Measurements from ENCODE around the gene SPRY2. TPM values are rescaled to one million over a fixed set of nuclear protein-coding genes. Genes with fewer than 3 reads are reported as not detected.

Gene SPRY2, protein sequence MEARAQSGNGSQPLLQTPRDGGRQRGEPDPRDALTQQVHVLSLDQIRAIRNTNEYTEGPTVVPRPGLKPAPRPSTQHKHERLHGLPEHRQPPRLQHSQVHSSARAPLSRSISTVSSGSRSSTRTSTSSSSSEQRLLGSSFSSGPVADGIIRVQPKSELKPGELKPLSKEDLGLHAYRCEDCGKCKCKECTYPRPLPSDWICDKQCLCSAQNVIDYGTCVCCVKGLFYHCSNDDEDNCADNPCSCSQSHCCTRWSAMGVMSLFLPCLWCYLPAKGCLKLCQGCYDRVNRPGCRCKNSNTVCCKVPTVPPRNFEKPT
- 45.4 and 48.2 TPM in 2 replicates for total RNA-seq
- polyA plus RNA-seq = 69.4 and 74.6 TPM in 2 replicates

DNA sequence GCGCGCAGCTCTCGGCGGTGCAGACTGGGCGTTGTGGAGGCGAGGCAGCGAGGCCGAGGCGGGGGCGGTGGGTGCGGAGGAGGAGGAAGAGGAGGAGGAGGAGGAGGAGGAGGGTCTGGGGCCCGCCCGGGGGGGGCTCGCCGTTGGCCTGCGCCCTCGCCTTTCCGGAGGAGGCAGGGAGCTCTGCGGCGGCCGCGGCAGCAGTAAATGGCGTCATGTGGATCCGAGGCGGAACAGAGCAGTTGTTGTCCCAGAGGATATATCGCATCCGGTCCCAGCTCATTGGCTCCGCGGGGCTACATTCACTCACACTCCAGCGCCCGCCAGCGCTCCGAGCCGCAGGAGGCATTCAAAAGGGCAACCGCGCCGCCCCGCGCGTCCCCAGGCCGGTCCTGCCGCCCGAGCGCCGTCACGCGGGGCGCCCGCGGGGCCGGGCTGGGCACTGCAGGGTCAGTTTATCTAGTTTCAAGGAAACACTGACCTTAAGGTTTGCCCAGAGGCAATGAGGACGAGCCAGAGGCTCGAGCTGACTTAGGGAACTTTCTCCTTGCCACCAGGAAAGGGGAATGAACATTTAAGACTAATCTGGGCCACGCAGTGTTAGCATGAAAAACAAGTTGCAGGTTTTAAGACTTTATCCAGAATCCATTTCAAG is at the start of gene SPRY2:
Gene SPRY2, minus strand, starts transcription at position 26 of the 655 bp plus-strand sequence. CDS start 3,421 bp downstream, outside the sequence.
- Histone ChIP-seq H2AFZ (peak within 1 kb of the TSS; percentile 81), H3K36me3 (replicated peaks; ENCODE audit: insufficient read depth, low read depth) (no peaks in the 10 kb centered on the region), H3K4me2 (peak within 1 kb of the TSS; percentile 95), H3K4me3 (peak within 1 kb of the TSS; percentile 98), H3K4me1 (ENCODE audit: insufficient read depth) (peaks cover 10% of the 10 kb centered on the region), H3K27ac (peak within 1 kb of the TSS; percentile 97), H3K27me3 (no peaks in the 10 kb centered on the region), H3K79me2 (peaks cover 45% of the 10 kb centered on the region), H3K9me2 (replicated peaks; ENCODE audit: insufficient read depth) (no peaks in the 10 kb centered on the region), H3K9me3 (ENCODE audit: low read depth) (no peaks in the 10 kb centered on the region), H4K20me1 (ENCODE audit: insufficient read depth, poor library complexity, severe bottlenecking) (peaks cover 40% of the 10 kb centered on the region)
- TF ChIP-seq, protein P1, sequence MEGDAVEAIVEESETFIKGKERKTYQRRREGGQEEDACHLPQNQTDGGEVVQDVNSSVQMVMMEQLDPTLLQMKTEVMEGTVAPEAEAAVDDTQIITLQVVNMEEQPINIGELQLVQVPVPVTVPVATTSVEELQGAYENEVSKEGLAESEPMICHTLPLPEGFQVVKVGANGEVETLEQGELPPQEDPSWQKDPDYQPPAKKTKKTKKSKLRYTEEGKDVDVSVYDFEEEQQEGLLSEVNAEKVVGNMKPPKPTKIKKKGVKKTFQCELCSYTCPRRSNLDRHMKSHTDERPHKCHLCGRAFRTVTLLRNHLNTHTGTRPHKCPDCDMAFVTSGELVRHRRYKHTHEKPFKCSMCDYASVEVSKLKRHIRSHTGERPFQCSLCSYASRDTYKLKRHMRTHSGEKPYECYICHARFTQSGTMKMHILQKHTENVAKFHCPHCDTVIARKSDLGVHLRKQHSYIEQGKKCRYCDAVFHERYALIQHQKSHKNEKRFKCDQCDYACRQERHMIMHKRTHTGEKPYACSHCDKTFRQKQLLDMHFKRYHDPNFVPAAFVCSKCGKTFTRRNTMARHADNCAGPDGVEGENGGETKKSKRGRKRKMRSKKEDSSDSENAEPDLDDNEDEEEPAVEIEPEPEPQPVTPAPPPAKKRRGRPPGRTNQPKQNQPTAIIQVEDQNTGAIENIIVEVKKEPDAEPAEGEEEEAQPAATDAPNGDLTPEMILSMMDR (IDR thresholded peaks at IDR 0.05; ENCODE audit: poor library complexity) = peak; percentile 19
- no peak for TF ChIP-seq EZH2 (IDR thresholded peaks at IDR 0.05; ENCODE audit: borderline replicate concordance)
- DNase-seq (ENCODE audit: low spot score) = peak; percentile 97
- 0% methylated on average over 36 of the region's 54 CpGs for WGBS (ENCODE audit: low lambda C conversion rate, missing lambda C conversion rate)

GRCh38 chr13:80390338-80390737 is 49.4 kb upstream of the SPRY2 start:
- DNase-seq (ENCODE audit: low spot score) = no peak
- Histone ChIP-seq H3K9me3 (ENCODE audit: low read depth) (peaks cover 6% of the 10 kb centered on the region), H3K36me3 (replicated peaks; ENCODE audit: insufficient read depth, low read depth) (no peaks in the 10 kb centered on the region), H3K4me3 (no peak overlapping the region), H3K27me3 (no peaks in the 10 kb centered on the region), H3K9me2 (replicated peaks; ENCODE audit: insufficient read depth) (no peaks in the 10 kb centered on the region), H4K20me1 (ENCODE audit: insufficient read depth, poor library complexity, severe bottlenecking) (no peaks in the 10 kb centered on the region), H3K27ac (no peak overlapping the region), H2AFZ (no peak overlapping the region), H3K79me2 (no peaks in the 10 kb centered on the region), H3K4me1 (ENCODE audit: insufficient read depth) (peaks cover 12% of the 10 kb centered on the region), H3K4me2 (no peak overlapping the region)
- 90% methylated on average over 1 of the region's 1 CpG for whole genome bisulfite sequencing (ENCODE audit: low lambda C conversion rate, missing lambda C conversion rate)
- TF ChIP-seq EZH2phosphoT487 (IDR thresholded peaks at IDR 0.05; ENCODE audit: low read depth, severe bottlenecking, unreplicated experiment) (no peak), EZH2 (IDR thresholded peaks at IDR 0.05; ENCODE audit: borderline replicate concordance) (no peak)
- TF ChIP-seq, protein P1 (IDR thresholded peaks at IDR 0.05; ENCODE audit: poor library complexity) = no peak

DNA sequence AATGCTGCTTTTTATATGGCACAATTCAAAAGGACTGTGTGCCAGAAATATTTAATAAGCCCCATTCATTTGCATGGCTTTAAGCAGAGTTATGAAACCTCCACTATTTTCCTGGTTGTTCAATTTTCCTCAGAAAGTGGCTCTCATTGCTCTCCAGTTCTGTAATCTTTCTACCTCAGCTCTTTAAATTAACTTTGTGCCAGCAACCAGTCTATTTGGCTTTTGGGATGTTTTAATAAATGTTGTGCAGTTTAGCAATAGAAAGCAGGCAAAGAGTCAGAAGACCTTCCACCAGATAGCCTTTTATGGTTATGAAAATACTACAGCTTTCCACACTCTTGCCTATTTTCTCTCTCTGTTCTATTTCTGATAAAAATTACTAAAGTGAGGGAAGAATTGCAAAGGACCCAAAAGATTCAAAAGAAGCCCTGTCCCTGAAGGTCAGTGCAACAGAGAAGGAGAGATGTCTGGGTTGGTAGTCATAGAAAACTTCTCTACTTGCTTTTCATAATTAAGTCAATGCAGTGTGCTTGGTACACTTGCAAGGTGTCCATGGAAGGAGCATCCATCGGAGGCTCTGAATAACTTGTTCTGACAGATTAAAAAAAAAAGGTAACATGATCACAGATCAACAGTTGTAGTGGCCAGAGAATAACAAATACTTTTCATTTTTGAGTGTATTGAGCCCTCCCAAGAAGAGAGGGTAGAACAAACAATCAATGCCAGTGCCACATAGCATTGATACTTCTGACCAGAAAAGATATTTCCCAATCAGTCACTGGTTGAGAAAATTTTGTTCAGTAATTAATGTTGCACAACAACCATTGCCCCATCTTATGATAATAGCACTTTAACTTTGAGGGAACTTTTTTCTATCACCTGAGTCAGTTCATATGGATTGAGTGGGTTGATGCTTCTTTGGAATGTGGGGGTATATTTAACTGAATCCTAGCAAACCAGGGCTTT is 48.4 kb upstream of the SPRY2 start:
- Histone ChIP-seq H2AFZ (no peak overlapping the region), H3K9me3 (ENCODE audit: low read depth) (peaks cover 2% of the 10 kb centered on the region), H3K4me3 (no peak overlapping the region), H3K4me2 (no peak overlapping the region), H3K27me3 (no peaks in the 10 kb centered on the region), H3K9me2 (replicated peaks; ENCODE audit: insufficient read depth) (no peaks in the 10 kb centered on the region), H3K36me3 (replicated peaks; ENCODE audit: insufficient read depth, low read depth) (no peaks in the 10 kb centered on the region), H3K79me2 (no peaks in the 10 kb centered on the region), H4K20me1 (ENCODE audit: insufficient read depth, poor library complexity, severe bottlenecking) (no peaks in the 10 kb centered on the region), H3K27ac (no peak overlapping the region), H3K4me1 (ENCODE audit: insufficient read depth) (peaks cover 12% of the 10 kb centered on the region)
- DNase-seq (ENCODE audit: low spot score) = no peak
- TF ChIP-seq, protein P1 (IDR thresholded peaks at IDR 0.05; ENCODE audit: poor library complexity) = no peak
- TF ChIP-seq EZH2phosphoT487 (IDR thresholded peaks at IDR 0.05; ENCODE audit: low read depth, severe bottlenecking, unreplicated experiment) = no peak
- TF ChIP-seq EZH2 (IDR thresholded peaks at IDR 0.05; ENCODE audit: borderline replicate concordance) = no peak
- WGBS (ENCODE audit: low lambda C conversion rate, missing lambda C conversion rate) = 95% methylated on average over 1 of the region's 1 CpG
